HepG2 (cell line): Measurements from ENCODE around the gene SRD5A1. TPM values are rescaled to one million over a fixed set of nuclear protein-coding genes. Genes with fewer than 3 reads are reported as not detected.

Experiments
- ATAC-seq: fragments of 200-7000 bp; cut with Tn5 transposase; 3 replicates; pipeline ENCODE4 v1.9.1; 2020; ENCODE audit warnings: mild to moderate bottlenecking, moderate library complexity
- BruUV-seq: library from RNA; stranded (reverse); fragments of 400-500 nt; replicated peaks from 2 replicates; lab custom pipeline; 2021; lab: Mats Ljungman, UMichigan
- CTCF ChIA-PET: fragments of 300-600 bp; formaldehyde crosslinking; extraction: SDS; loops from one replicate; lab custom pipeline; 2021; ENCODE audit warnings: low total read pairs, inconsistent platforms, low intra/inter-chr PET ratio; lab: Yijun Ruan, JAX
- POLR2A ChIA-PET: fragments of 350-600 bp; sonication (Branson Sonifier 250); formaldehyde crosslinking; loops from one replicate; lab custom pipeline; 2020; ENCODE audit warnings: antibody characterized with exemption, inconsistent platforms; lab: Yijun Ruan, JAX
- DNase-seq: peaks from one replicate; pipeline ENCODE4 v3.0.0-alpha.2; 2015; ENCODE audit warnings: low spot score
- FAIRE-seq: peaks from 3 replicates; lab custom pipeline; 2011; peaks lifted over from hg19 to GRCh38; lab: Jason Lieb, UNC
- H2AFZ ChIP-seq: one replicate; pipeline ENCODE4 v1.6.1; 2011; ENCODE audit warnings: low read length, inconsistent platforms
- H3K27ac ChIP-seq: fragments of 300-600 bp; 3 replicates; pipeline ENCODE4 v1.8.0; 2011; ENCODE audit warnings: mixed run types, mild to moderate bottlenecking, mixed read lengths, low read length, inconsistent platforms; ENCODE audit not compliant: insufficient read depth; ENCODE audit errors: extremely low read length
- H3K27me3 ChIP-seq, 2 experiments: fragments of 200-600 bp in 1 of 2; 2 replicates in 1 of 2; 3 replicates in 1 of 2; pipeline versions ENCODE4 v1.6.0 to v1.8.0; 2011; ENCODE audit warnings: low read length in 2 of 2, mild to moderate bottlenecking in 2 of 2, moderate library complexity in 2 of 2, inconsistent platforms in 1 of 2; ENCODE audit not compliant: insufficient read depth in 2 of 2, control insufficient read depth in 1 of 2
- H3K36me3 ChIP-seq, 2 experiments: fragments of 200-600 bp in 1 of 2; replicated peaks in 1 of 2; 2 replicates in 1 of 2; 3 replicates in 1 of 2; pipeline versions ENCODE4 v1.5.1 to v1.8.0; 2011; ENCODE audit warnings: low read length in 2 of 2, inconsistent platforms in 1 of 2; ENCODE audit not compliant: insufficient read depth in 2 of 2, control insufficient read depth in 1 of 2
- H3K4me1 ChIP-seq: 2 replicates; pipeline ENCODE4 v1.5.1; 2012; ENCODE audit warnings: low read length, inconsistent platforms; ENCODE audit not compliant: insufficient read depth
- H3K4me2 ChIP-seq: 2 replicates; pipeline ENCODE4 v1.6.0; 2011; ENCODE audit warnings: low read depth, low read length, inconsistent platforms
- H3K4me3 ChIP-seq, 3 experiments: fragments of 200-600 bp in 1 of 3; sonication (generic), shearing (Covaris generic) in 1 of 3; replicated peaks in 1 of 3; 2 replicates each; pipeline ENCODE4 v1.5.1; 2011 to 2016; ENCODE audit warnings: low read length in 3 of 3, inconsistent platforms in 2 of 3, low read depth in 2 of 3, mild to moderate bottlenecking in 2 of 3, control low read depth in 1 of 3, mixed read lengths in 1 of 3; ENCODE audit not compliant: insufficient read depth in 1 of 3
- H3K79me2 ChIP-seq: one replicate; pipeline ENCODE4 v1.6.1; 2011; ENCODE audit warnings: low read length, inconsistent platforms; ENCODE audit not compliant: insufficient read depth
- H3K9ac ChIP-seq: 2 replicates; pipeline ENCODE4 v1.6.0; 2011; ENCODE audit warnings: mild to moderate bottlenecking, low read depth, low read length, inconsistent platforms; ENCODE audit not compliant: insufficient read depth
- H3K9me3 ChIP-seq: 2 replicates; pipeline ENCODE4 v1.5.1; 2012; ENCODE audit warnings: mild to moderate bottlenecking, low read length
- H4K20me1 ChIP-seq: 2 replicates; pipeline ENCODE4 v1.6.0; 2011; ENCODE audit warnings: inconsistent platforms, mild to moderate bottlenecking, low read length, moderate library complexity; ENCODE audit not compliant: insufficient read depth
- CEBPZ ChIP-seq: IDR thresholded peaks from 2 replicates; pipeline ENCODE4 v1.6.1; 2012; ENCODE audit warnings: low read length, improper control_type of control experiment
- ETS1 ChIP-seq: sonication (generic); formaldehyde crosslinking; IDR thresholded peaks from 2 replicates; pipeline ENCODE4 v1.4.0; 2020; ENCODE audit warnings: missing genetic modification reagents
- KLF11 ChIP-seq: IDR thresholded peaks from 2 replicates; pipeline ENCODE4 v1.6.1; 2016; ENCODE audit warnings: missing compliant biosample characterization
- MYC ChIP-seq: sonication (generic); formaldehyde crosslinking; IDR thresholded peaks from 2 replicates; pipeline ENCODE4 v1.9.0; 2021; ENCODE audit warnings: missing genetic modification reagents, borderline replicate concordance
- NKX3-1 ChIP-seq: sonication (generic); formaldehyde crosslinking; IDR thresholded peaks from 2 replicates; pipeline ENCODE4 v1.5.0; 2020; ENCODE audit warnings: missing genetic modification reagents
- REXO4 ChIP-seq: sonication (generic); formaldehyde crosslinking; IDR thresholded peaks from 2 replicates; pipeline ENCODE4 v1.8.0; 2022; ENCODE audit warnings: missing genetic modification reagents, mild to moderate bottlenecking, borderline replicate concordance
- TAF15 ChIP-seq: fragments of 200-400 bp; formaldehyde crosslinking; IDR thresholded peaks from one replicate; pipeline ENCODE4 v1.6.1; 2018; ENCODE audit warnings: mild to moderate bottlenecking, low read depth, low read length; ENCODE audit not compliant: poor library complexity, severe bottlenecking
- ZBTB14 ChIP-seq: sonication (generic); formaldehyde crosslinking; IDR thresholded peaks from 2 replicates; pipeline ENCODE4 v1.4.0; 2020; ENCODE audit warnings: missing genetic modification reagents
- ZNF20 ChIP-seq: sonication (generic); formaldehyde crosslinking; IDR thresholded peaks from 2 replicates; pipeline ENCODE4 v1.4.0; 2020; ENCODE audit warnings: mild to moderate bottlenecking, moderate library complexity, missing genetic modification reagents
- ZNF44 ChIP-seq: sonication (generic); formaldehyde crosslinking; IDR thresholded peaks from 2 replicates; pipeline ENCODE4 v1.5.1; 2020; ENCODE audit warnings: mild to moderate bottlenecking, missing genetic modification reagents
- ZNF678 ChIP-seq: sonication (generic); formaldehyde crosslinking; IDR thresholded peaks from 2 replicates; pipeline ENCODE4 v1.4.0; 2020; ENCODE audit warnings: mild to moderate bottlenecking, missing genetic modification reagents
- ZSCAN22 ChIP-seq: sonication (generic); formaldehyde crosslinking; IDR thresholded peaks from 2 replicates; pipeline ENCODE4 v1.4.0; 2020; ENCODE audit warnings: mild to moderate bottlenecking, missing genetic modification reagents
- WGBS: methylation state at CpG from one replicate; pipeline ENCODE4 v1.1.6; 2017; ENCODE audit warnings: low lambda C conversion rate; 5-methylcytosine and 5-hydroxymethylcytosine counted together
- in situ Hi-C: cut with HindIII; loops from 2 replicates; pipeline ENCODE4 v1.10.0; 2017; ENCODE audit warnings: low pct_unique_long_range_greater_than_20kb; ENCODE audit not compliant: extremely low pct_ligation_motif_present
- intact Hi-C: fragments of 100-400 bp; cut with micrococcal nuclease; formaldehyde crosslinking; loops from one replicate; pipeline ENCODE4 v1.10.0; 2022; ENCODE audit not compliant: unreplicated experiment
- polyA plus RNA-seq, 8 experiments: library from polyadenylated mRNA; depleted of rRNA in 3 of 8; stranded (reverse) in 7 of 8; unstranded in 1 of 8; fragments of >200 nt; fragmentation: Illumina TruSeq in 4 of 8; extraction: Trizol in 4 of 8; gene quantifications; 2 replicates each; pipeline versions ENCODE4 v1.2.1 to v1.2.3, GENCODE V29; 2011 to 2016; ENCODE audit warnings: low read depth in 4 of 8, missing spikeins in 1 of 8, mixed read lengths in 1 of 8; ENCODE audit not compliant: insufficient read depth in 1 of 8
- total RNA-seq, 5 experiments: library from RNA; depleted of rRNA; stranded (reverse); fragments of >200 nt; fragmentation: Illumina TruSeq; extraction: Trizol; gene quantifications; 2 replicates each; pipeline ENCODE4 v1.2.3, GENCODE V29; 2016; ENCODE audit warnings: low read depth in 1 of 5

The SRD5A1 gene
- total and polyA plus RNA-seq, 2 of the 13 experiments (the other 11 are each of a cell fraction or from before 2014, with no cell fraction given): 6.1 to 9.9 TPM

GRCh38 chr5:6637590-6637989 lies 4.3 kb downstream of the SRD5A1 start:
- WGBS: 85% methylated on average over 6 of the region's 6 CpGs
- Histone ChIP-seq H3K27ac (no peak overlapping the region), H3K79me2 (peaks cover 7% of the 10 kb centered on the region), H3K9me3 (no peaks in the 10 kb centered on the region), H3K4me2 (no peak overlapping the region), H4K20me1 (no peaks in the 10 kb centered on the region), H3K36me3 (no peaks in the 10 kb centered on the region), H3K9ac (no peak overlapping the region), H3K4me1 (peaks cover 35% of the 10 kb centered on the region), H3K27me3 (no peaks in the 10 kb centered on the region; a peak in 1 of 5 replicates), H2AFZ (no peak overlapping the region), H3K4me3 (no peak overlapping the region)
- DNase-seq (no peak), ATAC-seq (no peak), FAIRE-seq (no peak)
- TF ChIP-seq ETS1 (CRISPR knock-in tag) (no peak), ZSCAN22 (CRISPR knock-in tag) (0 out of 2 replicates have a peak, but pooled peaks have one; percentile 45)
- BruUV-seq: no TSS peak
- POLR2A ChIA-PET: no interaction called here
- CTCF ChIA-PET: no interaction called here
- intact Hi-C loops: no loop called here
- in situ Hi-C loops: no loop called here

- Histone ChIP-seq H3K79me2 (peaks cover 5% of the 10 kb centered on the region), H3K27me3 (no peaks in the 10 kb centered on the region; a peak in 1 of 5 replicates)
- CTCF ChIA-PET: no interaction called here
- TF ChIP-seq ZNF44 (CRISPR knock-in tag) (no peak), TAF15 (no peak), KLF11 (CRISPR knock-in tag) (no peak), ZBTB14 (CRISPR knock-in tag) (no peak), ZNF20 (CRISPR knock-in tag) (no peak), MYC (no peak), NKX3-1 (CRISPR knock-in tag) (no peak), REXO4 (CRISPR knock-in tag) (no peak), CEBPZ (no peak), ZNF678 (CRISPR knock-in tag) (no peak)
Measured at GRCh38 chr5:6638236-6638635, 5.0 kb downstream of the SRD5A1 start.

More at GRCh38 chr5:6638236-6638635, 5.0 kb downstream of the SRD5A1 start:
- H3K4me2 ChIP-seq: no peak overlapping the region
- no peak overlapping the region for H3K27ac ChIP-seq
- POLR2A ChIA-PET: no interaction called here
- ATAC-seq (no peak), FAIRE-seq (no peak), DNase-seq (no peak)
- 98% methylated on average over 4 of the region's 4 CpGs for WGBS
- H3K36me3 ChIP-seq: no peaks in the 10 kb centered on the region
- in situ Hi-C loops: no loop called here
- no peak overlapping the region for H2AFZ ChIP-seq
- no TSS peak for BruUV-seq
- intact Hi-C loops: no loop called here
- H3K4me1 ChIP-seq: peaks cover 35% of the 10 kb centered on the region
- H4K20me1 ChIP-seq: no peaks in the 10 kb centered on the region
- no peaks in the 10 kb centered on the region for H3K9me3 ChIP-seq
- H3K4me3 ChIP-seq: no peak overlapping the region
- no peak overlapping the region for H3K9ac ChIP-seq
